ENCODE measurements around the gene PRDM16.

Gene PRDM16

GRCh38 chr1:3433076-3433475 lies 364.1 kb downstream of the PRDM16 start:
- FAIRE-seq (no peak), DNase-seq (ENCODE audit: insufficient read length, low spot score) (no peak)
- TF ChIP-seq CTCF (IDR thresholded peaks at IDR 0.05; ENCODE audit: insufficient read depth, missing control alignments), result no peak

- FAIRE-seq (no peak), DNase-seq (ENCODE audit: insufficient read length, low spot score) (no peak)
- TF ChIP-seq CTCF (IDR thresholded peaks at IDR 0.05; ENCODE audit: insufficient read depth, missing control alignments), result no peak
Measured at GRCh38 chr1:3433596-3434320, 364.8 kb downstream of the PRDM16 start.

DNA sequence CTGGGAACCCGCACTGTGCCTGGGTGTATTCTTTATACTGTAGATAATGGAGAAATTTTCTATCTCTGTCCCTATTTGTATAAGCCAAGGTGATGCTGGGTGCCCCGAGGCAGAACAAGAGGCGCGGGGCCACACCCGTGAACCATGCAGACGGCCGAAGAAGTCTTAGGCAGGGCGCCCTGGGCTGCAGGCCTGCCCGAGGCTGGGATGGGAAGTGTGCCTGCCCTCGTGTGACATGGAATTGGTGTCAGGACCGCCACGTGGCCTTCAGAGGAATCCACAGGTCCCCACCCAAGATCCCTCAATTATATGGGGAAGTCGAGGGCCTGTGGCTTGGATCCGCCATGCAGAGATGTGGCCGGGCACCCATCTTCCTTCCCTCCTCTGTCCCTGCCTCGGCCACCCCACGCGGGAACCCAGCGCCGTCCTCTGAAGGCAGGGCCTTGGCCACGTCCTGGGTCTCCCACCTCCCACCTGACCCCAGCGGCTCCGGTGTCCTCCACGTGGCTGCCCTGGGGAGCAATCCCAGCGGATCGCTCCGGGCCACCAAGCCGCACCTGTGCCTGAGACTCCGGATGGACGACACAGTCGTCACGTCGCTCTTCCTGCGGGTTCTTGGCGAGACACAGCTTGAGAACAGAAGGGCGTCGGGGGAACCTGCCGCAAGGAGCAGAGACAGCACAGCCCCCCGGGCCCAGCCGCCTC lies 365.6 kb downstream of the PRDM16 start:
- no peak for DNase-seq (ENCODE audit: insufficient read length, low spot score)
- no peak for TF ChIP-seq CTCF (IDR thresholded peaks at IDR 0.05; ENCODE audit: insufficient read depth, missing control alignments)
- no peak for FAIRE-seq

DNA sequence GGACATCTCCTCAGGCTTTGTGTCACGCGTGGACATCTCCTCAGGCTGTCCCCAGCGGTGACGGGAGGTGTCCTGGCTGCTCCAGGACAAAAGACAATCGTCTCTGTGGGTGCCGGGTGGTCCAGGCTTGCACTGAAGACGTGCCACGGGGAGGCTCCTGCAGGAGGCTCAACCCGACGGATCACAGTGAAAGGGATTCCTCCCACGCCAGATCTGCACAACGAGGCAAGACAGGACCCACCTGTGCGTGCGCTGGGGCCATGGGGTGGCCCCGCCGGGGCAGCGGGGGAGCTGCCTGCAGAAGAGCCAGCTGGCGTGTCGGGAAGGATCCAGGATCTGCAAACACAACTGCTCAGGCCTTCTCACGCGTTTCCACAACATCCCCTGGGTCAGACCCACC lies 366.7 kb downstream of the PRDM16 start:
- no peak for FAIRE-seq
- DNase-seq (ENCODE audit: insufficient read length, low spot score), result no peak
- TF ChIP-seq CTCF (IDR thresholded peaks at IDR 0.05; ENCODE audit: insufficient read depth, missing control alignments), result no peak

DNA sequence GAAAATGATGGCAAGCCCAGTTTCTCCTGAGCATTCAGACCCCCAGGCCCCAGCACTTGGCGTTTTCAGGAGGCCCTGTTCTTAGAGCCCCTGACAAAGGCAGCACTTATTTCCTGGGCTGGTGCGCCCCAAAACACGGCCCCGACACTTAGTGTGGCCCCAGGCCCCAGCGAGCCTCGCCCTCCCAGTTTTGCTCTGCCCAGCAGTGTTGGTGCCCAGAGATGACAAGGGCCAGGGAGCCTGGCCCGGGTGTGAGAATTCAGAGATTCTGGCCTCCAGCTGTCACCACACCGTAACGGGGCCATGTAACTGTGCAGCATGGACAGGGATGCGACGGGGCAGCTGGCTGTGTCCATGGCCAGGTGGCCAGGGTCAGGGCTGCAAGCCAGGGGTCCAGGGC lies 367.4 kb downstream of the PRDM16 start:
- FAIRE-seq, result no peak
- DNase-seq (ENCODE audit: insufficient read length, low spot score), result no peak
- no peak for TF ChIP-seq CTCF (IDR thresholded peaks at IDR 0.05; ENCODE audit: insufficient read depth, missing control alignments)

DNA sequence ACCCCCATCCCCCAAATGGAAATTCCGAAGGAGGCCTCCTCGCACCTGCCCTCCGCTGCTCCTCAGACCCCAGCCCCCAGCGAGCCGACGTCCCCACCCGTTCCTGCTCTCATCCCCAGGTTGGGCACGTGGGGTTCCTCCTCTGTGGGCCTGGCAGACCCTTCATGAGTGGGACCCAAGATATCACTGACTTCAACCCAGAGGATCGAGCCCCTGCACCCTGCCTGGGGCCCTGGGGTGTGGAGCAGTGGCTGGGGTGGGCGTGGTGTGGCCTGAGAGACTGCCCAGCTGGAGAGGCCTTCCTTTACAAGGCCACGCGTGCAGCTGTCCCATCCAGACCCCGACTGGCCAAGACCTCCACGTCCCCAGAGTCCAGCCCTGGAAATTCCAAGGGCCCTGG lies 367.9 kb downstream of the PRDM16 start:
- no peak for TF ChIP-seq CTCF (IDR thresholded peaks at IDR 0.05; ENCODE audit: insufficient read depth, missing control alignments)
- DNase-seq (ENCODE audit: insufficient read length, low spot score) (no peak), FAIRE-seq (no peak)

- DNase-seq (ENCODE audit: insufficient read length, low spot score), result no peak
- FAIRE-seq, result no peak
- TF ChIP-seq CTCF (IDR thresholded peaks at IDR 0.05; ENCODE audit: insufficient read depth, missing control alignments), result no peak
Measured at GRCh38 chr1:3438661-3439180, 369.7 kb downstream of the PRDM16 start.
